Measurements from ENCODE around the gene CAPZB.

- TF ChIP-seq POLR2AphosphoS5 (IDR thresholded peaks at IDR 0.05) = no peak
- TF ChIP-seq CTCF (IDR thresholded peaks at IDR 0.05; ENCODE audit: poor library complexity, severe bottlenecking) = no peak
- no peak for TF ChIP-seq REST (IDR thresholded peaks at IDR 0.05; ENCODE audit: borderline replicate concordance)
- TF ChIP-seq EP300 (conservative IDR thresholded peaks at IDR 0.05; ENCODE audit: poor library complexity, severe bottlenecking) = no peak
Observed at GRCh38 chr1:19426294-19427086, 58.8 kb downstream of the CAPZB start.
